Cortex of kidney (tissue), 1 donor: ENCODE data around the gene SDF4.
"Not testable (repeated sequence)": the region's sequence is repeated elsewhere in the genome, so short reads cannot be mapped to it uniquely, and the experiment has no call there.

ENCODE experiments used
- DNase-seq: peaks from one replicate; lab custom pipeline; 2025; lab: John Stamatoyannopoulos, UW

SDF4 gene

GRCh38 chr1:1198423-1199140 is 33.2 kb downstream of the SDF4 start:
- DNase-seq, result no peak

DNA sequence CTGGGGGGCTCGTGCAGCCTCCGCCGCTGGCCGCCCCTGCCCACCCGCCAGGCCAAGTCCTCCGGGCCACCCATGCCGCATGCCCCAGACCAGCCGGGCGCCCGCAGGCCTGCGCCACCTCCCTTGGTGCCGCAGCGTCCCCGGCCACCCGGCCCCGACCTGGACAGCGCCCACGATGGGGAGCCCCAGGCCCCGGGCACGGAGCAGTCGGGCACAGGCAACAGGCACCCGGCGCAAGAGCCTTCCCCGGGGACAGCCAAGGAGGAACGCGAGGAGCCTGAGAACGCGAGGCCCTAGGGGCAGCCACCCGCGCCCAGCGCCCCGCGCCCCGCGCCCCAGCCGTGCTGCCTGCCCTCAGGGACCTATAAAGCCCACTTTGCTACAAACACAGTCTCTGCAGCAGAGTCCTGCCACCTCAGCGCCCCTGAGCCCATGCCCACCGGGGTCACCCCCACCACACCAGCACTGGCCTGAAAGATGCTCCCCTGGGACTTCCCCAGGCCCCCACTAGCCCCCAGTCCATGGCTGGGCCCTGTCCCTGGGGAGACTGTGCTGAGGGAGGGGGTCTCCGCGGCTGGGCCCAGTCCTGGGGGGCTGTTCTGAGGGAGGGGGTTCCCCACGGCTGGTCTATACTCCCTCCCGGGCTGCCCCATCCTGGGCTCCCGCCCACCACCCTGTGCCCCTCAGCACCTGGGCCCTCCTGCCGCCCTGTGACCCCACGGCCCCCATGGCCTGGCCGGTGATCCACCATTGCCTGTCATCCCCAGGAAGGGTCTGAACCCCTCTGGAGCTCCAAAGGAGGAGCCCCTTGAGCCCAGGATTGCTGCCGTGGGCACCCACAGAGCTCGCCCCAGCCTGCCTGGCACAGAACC is 34.0 kb downstream of the SDF4 start:
- no peak for DNase-seq

- no peak for DNase-seq
Observed at GRCh38 chr1:1197188-1197500, 34.7 kb downstream of the SDF4 start.

GRCh38 chr1:1196431-1197187 is 35.2 kb downstream of the SDF4 start:
- DNase-seq, result no peak

GRCh38 chr1:1195726-1196125 is 36.1 kb downstream of the SDF4 start:
- not testable (repeated sequence) for DNase-seq

DNA sequence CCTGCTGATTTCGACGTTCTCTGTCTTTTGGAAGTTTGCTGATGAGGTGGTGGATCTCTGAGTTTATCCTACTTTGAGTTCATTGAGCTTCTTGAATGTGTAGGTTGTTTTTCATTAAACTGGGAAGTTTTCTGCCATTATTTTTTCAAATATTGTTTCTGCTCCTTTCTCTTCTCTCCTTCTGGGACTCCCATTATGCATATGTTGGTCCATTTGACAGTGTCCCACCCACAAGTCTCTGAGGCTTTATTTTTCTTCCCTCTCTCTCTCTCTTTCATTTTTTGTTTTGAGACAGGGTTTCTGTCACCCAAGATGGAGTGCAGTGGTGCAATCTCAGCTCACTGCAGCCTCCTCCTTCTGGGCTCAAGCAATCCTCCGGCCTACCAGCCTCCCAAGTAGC is 37.1 kb downstream of the SDF4 start:
- DNase-seq, result no peak

- no peak for DNase-seq
Observed at GRCh38 chr1:1191734-1192133, 40.1 kb downstream of the SDF4 start.

DNA sequence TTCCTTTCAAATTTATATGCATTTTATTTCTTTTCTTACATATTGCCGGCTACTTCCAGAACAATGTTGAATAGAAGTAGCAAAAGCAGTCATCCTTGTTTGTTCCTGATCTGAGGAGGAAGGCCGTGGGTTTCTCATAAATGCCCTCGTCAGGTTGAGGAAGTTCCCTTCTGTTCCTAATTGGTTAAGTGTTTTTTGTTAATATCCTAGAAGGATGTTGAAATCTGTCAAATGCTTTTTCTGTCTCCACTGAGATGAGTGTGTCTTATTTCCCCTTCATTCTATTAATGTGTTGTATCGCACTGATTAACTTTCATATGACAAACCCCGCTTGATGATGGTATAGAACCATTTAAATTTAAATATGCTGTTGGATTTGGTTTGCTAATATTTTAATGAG is 42.7 kb downstream of the SDF4 start:
- DNase-seq, result no peak

- DNase-seq, result no peak
Observed at GRCh38 chr1:1187938-1188337, 43.9 kb downstream of the SDF4 start.

GRCh38 chr1:1185101-1185765 is 46.6 kb downstream of the SDF4 start:
- no peak for DNase-seq

DNA sequence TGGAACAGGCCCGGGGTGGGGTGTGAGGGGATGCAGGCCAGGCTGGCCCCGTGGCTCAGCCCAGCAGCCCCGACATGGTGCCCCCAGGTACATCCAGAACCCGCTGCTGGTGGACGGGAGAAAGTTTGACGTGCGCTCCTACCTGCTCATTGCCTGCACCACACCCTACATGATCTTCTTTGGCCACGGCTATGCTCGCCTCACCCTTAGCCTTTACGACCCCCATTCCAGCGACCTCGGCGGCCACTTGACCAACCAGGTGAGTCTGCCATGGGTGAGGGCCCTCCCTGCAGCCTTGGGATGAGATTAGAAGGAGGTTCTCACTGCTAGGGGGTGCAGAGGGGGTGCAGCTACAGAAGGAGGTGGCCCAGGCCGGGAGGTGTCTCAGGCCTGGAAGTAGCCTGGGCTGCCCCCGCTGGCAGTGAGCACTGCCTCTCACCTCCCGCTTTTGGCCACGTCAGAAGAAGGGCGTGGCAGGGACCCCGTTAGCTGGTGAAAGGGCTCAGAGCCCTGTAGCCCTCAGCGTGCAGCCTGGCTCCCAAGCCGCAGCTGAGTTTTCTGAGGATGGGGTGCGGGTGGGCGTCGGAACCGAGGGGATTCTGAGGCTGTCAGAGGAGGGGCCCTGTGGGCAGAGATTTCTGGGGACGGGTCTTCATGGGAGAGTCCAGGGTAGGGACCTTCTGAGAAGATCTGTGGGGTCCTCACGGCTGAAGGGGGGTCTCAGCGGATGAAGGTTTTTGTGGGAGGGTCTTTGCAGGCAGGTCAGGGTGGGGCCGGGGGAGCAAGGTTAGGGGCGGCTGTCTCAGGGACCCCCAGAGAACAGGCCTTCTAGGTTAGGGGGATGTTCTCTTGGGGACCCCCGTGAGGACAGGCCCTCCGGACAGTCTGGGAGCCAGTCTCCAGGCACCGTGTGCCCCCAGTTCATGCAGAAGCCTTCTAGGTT is 47.7 kb downstream of the SDF4 start:
- DNase-seq, result no peak

- no peak for DNase-seq
Observed at GRCh38 chr1:1183221-1183747, 48.5 kb downstream of the SDF4 start.

DNA sequence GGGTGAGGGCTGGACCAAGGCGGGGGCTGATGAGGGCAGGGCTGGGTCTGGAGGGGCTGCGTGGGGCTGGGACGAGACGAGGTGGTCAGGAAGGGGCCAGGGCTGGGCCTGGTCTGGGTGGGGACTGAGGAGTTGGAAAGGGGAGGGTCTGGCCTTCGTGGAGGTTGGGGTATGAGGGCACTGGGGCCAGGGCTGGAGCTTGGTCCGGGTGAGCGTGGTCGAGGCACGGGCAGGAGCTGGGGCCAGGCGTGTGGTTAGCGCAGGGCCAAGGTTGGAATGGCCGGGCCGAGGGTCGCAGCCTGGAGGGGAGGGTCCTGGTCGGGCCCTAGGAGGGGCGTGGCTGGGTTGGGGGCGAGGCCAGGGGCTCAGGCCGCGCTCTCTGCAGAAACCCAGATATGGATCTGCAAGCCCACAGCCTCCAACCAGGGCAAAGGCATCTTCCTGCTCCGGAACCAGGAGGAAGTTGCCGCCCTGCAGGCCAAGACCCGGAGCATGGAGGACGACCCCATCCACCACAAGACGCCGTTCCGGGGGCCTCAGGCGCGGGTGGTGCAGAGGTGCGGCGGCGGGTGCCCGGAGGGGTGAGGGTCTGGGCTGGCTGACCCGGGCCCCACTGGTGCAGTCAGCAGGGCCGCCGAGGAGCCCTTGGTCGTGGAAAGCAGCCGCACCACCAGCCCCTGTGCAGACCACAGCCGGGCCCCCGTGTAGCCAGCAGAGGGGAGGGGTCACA is 49.1 kb downstream of the SDF4 start:
- DNase-seq, result no peak

DNA sequence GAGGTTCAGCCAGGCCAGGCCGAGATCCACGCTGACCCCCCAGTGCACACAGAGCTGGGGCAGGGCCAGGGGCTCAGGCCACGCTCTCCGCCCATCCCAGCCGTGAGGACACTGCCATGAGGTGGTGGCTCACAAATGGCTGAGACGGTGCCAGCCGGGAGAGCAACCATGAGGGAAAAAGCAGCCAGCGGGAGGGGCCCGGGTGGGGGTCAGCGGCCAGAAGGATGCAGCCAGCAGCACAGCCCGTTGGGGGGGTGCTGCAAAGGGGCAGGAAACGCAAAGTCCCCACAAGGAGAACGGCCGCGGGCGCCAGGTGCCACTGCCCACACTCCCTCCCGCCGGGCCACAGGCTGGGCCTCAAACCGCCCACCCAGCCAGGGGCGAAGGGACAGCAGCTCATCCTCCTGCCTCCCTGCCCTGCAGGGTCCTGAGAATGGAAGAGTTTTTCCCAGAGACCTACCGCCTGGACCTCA is 49.8 kb downstream of the SDF4 start:
- no peak for DNase-seq

- no peak for DNase-seq
Observed at GRCh38 chr1:1181129-1181937, 50.5 kb downstream of the SDF4 start.

- no peak for DNase-seq
Observed at GRCh38 chr1:1179983-1180861, 51.6 kb downstream of the SDF4 start.

- DNase-seq, result no peak
Observed at GRCh38 chr1:1179346-1179982, 52.3 kb downstream of the SDF4 start.
